ENCODE data around the gene TAOK1. TPM values are rescaled to one million over a fixed set of nuclear protein-coding genes. Genes with fewer than 3 reads are reported as not detected.
A peak's percentile ranks its signal among the peaks of the same experiment; 100 is the strongest.

The TAOK1 gene
- total RNA-seq, 1 donor from 2014 or later = 101 TPM

DNA sequence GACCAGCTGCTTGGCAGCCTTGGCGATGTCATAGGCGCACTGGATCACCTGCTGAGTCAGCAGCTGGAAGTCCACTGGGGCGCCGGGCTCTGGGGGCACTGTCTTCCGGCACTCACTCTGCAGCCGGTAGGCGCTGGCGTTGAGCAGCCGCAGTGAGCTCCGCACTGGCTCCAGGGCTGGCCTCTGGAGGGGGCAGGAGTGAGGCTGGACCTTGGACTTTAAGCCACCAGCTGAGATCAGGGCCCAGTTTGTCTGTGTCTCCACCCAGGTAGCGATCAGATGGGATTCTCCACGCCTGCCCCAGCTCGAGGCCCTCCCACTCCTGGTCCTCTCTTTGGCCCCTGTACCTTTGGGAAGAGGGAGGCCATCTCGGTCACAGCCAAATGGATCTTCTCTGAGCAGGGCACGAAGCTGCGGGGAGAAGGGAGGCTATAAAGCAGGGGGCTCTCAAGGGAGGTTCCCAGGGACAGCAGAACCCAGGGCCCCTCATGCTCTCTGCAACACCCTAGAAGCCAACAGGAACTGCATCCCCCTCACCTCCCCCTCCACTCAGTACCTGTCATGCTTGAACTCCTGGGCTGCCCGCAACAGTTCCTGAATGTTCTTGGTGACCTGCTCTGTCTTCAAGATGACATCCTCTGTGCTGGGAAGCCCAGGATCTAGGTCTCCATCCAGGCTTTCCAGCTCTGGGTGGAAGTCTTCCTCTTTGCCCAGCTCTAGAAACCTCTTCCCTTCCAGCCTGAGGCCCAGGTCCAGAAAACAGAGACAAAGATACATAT is 184.8 kb downstream of the TAOK1 start:
- peak; percentile 58 for DNase-seq (ENCODE audit: low spot score)

DNA sequence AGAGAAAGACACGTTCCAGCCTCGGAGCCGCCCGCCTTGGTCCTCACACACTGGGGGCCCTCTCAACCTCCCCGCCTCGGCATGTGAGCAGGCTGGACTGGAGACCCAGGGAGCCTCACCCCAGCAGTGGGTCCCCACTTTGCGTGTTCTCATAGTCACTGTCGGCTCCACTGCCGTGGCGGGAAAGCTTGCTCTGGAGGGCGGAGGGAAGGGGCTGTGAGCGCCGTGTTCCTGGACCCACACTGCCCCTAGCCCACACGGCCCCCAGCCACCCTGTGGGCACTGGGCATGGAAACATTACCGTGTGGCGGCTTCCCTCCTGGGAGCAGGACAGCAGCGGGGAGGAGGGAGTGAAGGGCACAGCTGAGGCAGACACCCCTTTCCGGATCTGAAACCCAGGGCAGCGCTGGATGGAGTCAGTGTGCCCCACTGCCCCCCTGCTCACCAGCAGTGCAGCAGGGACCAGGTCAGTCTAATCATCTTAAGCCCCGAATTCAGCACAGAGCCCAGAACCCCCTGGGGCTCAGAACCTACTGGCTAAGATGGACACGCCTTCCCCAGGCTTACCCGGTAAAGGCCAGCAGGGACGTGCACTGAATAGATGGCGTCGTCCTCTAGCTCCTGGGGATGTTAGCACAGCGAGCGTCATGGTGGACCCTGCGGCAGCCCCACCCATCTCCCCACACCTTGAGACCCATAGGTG is 185.5 kb downstream of the TAOK1 start:
- intact Hi-C loops (cut with DNase I) = no loop called here
- no peak for ATAC-seq
- DNase-seq (ENCODE audit: low spot score) = no peak

More for the DNA sequence above, 184.8 kb downstream of the TAOK1 start:
- ATAC-seq = no peak
- intact Hi-C loops (cut with DNase I) = no loop called here

DNA sequence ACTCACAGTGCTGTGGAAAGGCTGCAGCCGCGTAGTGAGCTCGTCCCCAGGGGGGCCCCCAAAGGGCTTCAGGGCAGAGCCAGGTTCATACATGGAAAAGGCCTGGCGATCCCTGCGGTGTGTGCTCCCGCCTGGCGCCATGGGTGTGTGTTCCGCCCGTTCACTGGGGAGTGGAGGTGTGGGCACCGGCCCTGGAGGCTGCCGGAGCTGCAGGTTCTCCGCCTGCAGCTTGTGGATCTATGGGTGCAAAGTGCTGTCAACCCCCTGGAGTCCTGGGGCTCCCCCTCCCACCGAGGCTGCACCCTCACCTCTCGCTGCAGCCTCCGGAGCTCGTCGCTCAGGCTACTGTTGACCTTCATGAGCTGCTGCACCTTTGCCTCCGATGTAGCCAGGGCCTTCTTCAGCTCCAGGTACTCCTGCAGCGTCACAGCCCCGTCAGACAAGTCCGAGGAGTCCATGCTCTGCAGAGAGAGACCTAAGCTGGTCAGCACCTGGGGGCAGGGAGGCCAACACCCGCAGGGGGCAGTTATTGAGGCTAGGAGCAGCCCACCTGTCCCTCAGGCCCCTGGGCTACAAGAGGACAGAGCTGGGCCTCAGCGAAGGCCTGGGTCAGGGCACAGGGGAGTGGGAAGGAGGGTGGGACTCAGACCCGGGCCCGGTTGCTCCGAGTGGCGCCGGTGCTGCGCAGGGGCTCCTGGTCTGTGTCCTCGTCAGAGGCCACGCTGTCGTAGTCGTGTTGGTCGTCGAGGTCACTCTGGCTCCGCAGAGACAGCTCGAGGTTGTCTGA is 186.2 kb downstream of the TAOK1 start:
- ATAC-seq (no peak), DNase-seq (ENCODE audit: low spot score) (no peak)
- intact Hi-C loops (cut with DNase I) = no loop called here

DNA sequence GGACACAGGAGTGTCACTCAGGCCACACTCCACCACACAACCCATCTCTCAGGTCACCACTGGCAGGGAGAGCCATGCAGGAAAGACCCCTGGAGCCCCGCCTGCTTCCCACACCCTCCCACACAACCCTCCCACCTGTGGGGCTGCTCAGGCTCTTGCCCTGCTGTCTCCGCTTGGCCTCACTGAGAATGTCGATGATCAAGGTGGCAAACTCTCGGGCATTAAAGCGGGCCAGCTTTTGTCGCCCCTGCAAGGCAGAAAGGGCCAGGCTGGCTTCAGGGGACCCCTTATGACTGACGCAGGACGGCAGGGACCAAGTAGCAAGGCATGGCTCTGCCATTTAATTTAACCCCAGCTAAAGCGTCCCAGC is 186.8 kb downstream of the TAOK1 start:
- DNase-seq (ENCODE audit: low spot score) = no peak
- intact Hi-C loops (cut with DNase I) = no loop called here
- ATAC-seq = no peak

DNA sequence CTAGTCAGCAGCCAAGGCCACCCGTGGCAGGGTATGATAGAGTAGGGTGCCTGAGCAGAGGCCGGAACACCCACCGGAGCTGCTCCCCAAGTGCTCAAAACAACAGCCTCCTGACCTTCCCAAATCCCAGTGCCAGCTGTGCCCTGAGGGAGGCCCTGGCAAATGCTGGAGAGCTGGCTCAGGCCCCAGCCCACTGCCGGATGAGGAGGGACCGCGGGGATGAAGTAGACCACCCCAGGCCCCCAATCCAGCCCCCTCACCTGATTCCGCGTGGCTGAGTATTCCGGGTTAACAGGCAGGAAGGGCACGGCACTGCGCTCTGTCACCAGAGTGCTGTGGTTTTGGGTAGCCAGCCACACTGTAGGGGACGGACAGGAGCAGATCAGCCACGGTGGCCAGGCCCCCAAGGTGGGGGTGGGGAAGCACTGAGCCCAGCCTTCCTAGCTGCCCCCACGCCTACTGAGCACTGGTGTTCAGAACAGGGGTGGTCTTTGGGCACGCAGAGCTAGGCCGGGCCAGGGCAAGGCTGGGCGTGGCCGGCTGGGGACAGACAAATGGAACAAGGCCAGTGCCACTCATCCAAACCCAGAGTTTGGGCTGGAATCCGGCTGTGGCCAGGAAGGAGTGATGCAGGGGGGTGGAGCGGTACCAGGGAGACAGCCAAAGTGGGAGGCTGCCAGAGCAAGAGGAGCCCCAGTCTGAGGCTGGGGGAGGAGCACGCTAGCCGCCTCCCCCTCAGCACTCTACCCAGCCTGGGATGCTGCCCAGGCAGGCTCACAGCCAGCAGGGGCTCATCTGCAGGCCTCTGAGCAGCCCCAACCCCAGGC is 187.4 kb downstream of the TAOK1 start:
- ATAC-seq = peak; percentile 6
- intact Hi-C loops (cut with DNase I) = no loop called here
- no peak for DNase-seq (ENCODE audit: low spot score)

DNA sequence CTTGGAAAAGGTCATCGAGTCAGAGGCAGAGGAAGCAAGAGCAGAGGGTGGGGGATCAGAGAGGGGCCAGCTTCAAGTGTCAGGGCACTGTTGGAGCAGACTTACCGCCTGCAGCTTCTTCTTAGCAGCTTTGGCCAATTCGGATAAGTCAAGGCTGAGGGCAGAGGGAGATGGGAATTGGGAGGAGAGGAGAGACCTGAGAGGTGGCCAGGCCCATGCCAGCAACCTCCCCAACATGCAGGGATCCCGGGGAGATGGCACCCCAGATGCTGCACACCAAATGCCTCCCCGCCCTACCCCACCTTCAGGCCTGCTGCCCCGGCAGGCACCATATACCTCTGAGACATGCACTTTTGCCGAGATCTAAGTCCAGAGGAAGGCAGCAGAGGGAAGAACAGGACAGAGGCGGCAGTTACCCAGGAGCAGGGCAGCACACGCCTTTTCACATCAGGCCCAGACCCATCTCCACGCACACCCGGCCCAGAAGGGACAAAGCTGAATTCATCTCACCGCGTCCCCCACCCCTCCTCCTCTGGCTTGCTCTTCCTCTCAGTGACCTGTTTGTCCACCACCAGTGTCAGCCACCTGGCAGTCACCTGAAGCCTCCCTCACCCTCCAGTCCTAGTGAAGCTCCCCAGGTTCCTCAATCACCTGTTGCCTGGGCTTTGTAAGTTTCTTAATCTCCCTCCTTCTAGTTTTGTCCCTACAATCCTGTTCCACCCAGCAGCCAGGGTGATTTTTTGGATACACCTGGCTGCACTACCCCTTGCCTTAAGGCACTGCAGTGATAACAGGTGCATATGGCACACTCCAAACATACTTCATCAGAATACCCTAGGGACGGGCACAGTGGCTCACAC is 188.7 kb downstream of the TAOK1 start:
- ATAC-seq = no peak
- intact Hi-C loops (cut with DNase I) = no loop called here
- no peak for DNase-seq (ENCODE audit: low spot score)

DNA sequence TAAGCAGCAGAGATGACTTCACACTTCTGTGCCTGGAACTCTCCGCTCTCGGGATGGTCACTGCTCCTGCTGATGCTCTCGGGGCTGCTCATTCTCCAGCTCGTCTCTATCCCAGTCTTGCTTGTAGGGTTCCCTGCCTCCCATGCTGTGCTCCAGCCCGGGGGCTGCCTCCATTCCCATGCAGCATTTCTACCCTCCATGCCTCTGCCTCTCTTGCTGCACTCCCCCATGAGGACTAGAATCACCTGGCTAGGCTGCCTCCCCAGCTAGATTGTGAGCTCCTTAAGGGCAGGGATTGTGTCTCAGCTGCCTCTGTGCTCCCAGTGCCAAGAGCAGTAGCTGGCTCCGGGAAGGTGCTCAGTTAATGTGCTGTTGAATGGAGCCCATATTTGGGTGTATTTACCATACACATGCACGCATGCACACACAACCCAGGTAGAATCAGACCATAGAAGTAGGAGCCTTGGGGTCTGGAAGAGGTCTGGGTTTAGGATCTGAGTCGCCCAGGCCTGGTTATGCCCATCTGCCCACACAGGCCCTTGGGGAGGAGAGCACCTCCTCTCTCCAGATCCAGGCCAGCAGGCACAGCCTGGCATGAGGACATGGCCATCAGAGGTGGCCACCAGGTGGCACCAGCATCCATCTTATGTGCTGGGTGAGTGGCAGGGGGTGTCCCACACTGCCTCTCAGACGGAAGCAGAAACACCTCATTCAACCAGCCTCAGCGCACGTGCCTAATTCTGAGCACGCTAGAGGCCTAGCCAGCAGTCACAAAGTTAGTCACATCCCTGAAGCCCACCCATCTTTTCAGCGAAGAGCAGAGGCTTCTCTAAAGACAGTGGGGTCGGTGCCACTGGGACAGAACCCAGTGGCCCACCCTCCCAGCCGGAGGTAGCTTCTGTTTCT is 190.0 kb downstream of the TAOK1 start:
- peak; percentile 87 for ATAC-seq
- DNase-seq (ENCODE audit: low spot score) = peak; percentile 93
- intact Hi-C loops (cut with DNase I) = no loop called here

DNA sequence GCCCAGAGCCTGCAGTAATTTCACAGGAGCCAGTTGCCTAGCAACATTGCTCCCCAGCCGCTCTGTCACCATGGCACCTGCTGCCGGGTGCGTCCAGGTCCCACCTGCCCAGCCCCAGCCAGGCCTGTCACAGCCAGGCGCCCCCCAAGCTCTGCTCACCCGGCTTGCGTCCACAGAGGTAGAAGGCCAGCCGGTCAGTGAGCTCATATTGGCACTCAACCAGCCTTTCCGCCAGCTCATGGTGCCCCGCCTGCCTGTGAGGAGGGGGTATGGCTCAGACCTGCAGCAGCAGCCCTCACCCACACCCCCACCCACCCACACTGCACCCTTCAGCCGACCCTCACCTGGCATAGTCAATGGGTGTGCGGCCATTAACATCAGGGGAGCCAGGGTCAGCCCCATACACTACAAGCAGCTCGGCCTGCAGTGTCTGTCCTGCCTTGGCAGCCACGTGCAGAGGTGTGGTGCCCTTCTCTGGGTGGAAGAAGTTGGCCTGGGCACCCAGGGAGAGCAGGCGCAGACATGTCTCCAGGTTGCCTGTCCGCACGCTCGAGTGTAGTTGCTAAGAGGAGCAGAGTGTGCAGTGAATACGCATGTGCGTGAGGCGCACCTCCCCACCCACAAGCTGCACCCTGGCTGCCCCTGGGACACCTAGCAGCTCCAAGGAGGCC is 191.6 kb downstream of the TAOK1 start:
- no peak for DNase-seq (ENCODE audit: low spot score)
- intact Hi-C loops (cut with DNase I) = no loop called here
- no peak for ATAC-seq

DNA sequence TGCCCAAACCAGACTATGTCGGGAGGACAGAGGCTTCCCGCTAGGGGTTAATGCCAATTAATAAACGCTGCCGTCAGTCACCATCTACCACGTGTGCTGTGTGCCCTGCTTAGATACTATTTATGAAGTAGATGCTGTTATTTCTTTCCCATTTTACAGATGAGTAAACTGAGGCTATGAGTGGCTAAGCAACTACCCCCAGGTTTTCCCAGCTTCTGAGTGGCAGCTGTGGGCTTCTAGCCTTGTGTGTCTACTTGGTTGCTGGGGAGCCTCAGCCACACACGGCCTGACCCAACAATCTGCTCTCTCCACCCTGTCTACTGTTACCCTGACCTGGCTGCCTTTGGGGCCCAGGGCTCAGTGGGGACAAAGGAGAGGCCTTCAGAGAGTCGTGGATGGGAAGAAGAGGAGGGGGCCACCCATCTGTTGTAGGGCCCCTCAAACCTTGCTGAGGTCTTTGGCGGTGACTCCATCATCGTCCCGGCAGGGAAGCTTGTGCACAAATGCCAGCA is 192.1 kb downstream of the TAOK1 start:
- ATAC-seq (no peak), DNase-seq (ENCODE audit: low spot score) (no peak)
- intact Hi-C loops (cut with DNase I) = no loop called here

DNA sequence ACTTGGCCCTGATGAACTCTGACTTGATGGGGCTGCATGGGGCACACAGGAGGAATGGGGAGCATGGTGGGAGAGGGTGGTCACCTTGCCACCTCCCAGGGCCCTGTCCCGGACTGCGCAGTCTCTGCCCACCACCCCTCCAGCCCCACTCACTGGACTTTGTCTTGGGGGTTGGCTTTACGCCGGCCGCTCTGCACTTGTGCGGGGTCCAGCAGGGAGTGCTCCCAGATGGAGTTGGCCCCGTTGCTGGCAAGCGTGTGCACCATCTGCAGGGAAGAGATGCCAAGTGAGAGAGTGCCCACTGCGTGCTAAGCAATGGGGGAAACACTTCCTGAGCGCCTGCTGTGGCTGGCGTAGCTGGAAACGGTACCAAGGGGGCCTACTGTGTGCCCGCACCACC is 192.6 kb downstream of the TAOK1 start:
- intact Hi-C loops (cut with DNase I) = no loop called here
- DNase-seq (ENCODE audit: low spot score) (no peak), ATAC-seq (no peak)

DNA sequence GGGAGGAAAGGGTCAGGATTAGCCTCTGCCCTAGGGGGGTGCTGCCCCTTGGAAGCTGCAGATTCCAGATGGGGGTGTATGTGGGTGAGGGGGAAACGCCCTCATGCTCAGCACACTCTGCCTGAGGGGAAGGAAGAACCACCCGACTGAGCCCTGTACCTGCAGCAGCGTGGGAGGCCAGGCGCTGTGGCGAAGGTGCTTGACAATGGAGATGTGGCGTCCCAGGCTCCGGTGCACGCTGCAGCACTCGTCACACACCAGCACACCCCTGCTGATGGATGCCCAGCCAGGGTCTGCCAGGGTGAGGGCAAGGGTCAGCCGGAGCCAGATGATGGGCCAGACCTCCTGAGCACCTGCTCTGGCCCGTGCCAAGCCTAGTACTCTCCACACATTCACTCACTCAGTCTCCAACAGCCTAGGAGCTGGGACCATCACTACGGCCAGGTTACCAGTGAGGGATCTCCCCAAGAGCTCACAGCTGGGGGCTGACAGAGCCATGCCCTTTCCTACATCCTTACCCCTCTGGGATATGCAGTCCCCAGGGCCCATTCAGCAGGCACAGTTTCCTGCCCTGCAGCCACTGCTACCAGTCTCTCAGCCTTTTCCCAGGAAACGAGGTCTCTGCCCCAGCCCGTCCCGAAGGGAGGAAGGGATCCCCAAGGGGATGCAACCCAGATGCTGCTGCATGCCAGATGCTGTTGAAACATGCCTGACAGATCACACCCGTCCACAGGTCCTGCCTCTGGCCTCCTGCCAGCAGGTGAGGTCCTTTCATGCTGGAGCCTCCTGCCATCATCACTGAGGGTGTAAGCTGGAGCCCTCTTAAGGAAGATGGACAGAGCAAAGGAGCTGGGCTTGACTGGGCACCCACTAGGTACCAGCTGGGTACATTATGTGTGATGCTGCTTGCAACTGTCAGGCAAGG is 193.4 kb downstream of the TAOK1 start:
- no peak for DNase-seq (ENCODE audit: low spot score)
- intact Hi-C loops (cut with DNase I) = no loop called here

DNA sequence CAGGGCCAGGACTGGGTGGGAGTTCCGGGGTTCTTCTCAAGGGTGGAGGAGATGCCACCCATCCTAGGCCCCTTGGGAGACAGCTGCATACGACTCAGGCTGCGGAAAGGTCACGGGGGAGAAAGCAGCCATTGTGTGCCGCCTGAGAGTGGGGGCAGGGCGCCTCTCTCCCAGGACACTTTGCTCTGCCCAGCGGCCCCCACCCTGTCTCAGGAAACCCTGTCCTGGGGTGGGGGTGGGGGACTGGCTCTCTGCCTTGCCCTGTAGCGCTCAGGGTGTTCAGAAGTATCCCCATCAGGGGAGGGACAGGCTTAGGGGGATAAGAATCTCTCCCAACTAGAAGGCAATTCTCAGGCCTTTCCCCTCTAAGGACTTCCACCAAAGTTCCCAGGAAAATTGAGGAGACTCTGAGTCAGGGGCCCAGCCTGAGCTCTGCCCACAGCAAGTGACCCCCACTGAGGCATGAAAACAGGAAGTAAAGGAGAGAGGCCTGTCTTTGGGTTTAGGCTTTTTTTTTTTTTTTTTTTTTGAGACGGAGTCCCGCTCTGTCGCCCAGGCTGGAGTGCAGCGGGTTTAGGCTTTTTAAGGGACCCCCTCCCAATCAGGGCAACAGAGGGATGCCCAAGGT is 194.4 kb downstream of the TAOK1 start:
- DNase-seq (ENCODE audit: low spot score) (no peak), ATAC-seq (peak; percentile 35)

More for the DNA sequence above, 193.4 kb downstream of the TAOK1 start:
- ATAC-seq = no peak

DNA sequence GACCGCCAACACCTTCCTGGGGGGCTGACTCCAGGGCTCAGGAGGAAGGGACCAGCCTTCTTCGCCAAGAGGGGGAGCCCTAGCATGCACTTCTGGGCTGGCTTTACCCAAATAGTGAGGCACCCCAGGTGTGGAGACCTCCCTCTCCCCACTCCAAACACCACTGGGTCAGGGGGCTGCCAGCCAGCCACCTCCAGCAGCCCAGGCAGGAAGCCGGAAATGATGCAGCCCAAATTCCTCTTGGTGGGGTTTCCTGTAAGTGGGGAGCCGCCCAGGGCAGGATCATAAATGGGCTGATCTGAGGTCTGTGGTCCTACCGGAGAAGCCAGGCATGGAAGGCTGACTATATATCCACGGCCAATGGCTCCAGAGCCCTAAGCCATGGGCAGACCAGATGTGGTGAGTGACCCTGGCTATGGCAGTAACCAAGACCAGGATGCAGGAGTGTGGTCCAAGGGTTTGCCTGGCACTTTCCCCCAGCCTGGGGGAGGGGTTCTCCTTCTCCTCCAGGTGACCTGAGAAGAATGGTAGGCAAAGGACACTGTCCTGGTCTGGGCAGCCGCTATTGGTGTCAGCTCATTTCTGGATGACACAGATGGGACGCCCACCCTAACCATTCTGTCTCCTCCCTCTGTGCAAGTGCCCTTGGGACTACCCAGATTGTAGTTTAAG is 195.1 kb downstream of the TAOK1 start:
- no peak for DNase-seq (ENCODE audit: low spot score)
- no peak for ATAC-seq
- intact Hi-C loops (cut with DNase I) = no loop called here

More for the DNA sequence above, 194.4 kb downstream of the TAOK1 start:
- intact Hi-C loops (cut with DNase I) = no loop called here

DNA sequence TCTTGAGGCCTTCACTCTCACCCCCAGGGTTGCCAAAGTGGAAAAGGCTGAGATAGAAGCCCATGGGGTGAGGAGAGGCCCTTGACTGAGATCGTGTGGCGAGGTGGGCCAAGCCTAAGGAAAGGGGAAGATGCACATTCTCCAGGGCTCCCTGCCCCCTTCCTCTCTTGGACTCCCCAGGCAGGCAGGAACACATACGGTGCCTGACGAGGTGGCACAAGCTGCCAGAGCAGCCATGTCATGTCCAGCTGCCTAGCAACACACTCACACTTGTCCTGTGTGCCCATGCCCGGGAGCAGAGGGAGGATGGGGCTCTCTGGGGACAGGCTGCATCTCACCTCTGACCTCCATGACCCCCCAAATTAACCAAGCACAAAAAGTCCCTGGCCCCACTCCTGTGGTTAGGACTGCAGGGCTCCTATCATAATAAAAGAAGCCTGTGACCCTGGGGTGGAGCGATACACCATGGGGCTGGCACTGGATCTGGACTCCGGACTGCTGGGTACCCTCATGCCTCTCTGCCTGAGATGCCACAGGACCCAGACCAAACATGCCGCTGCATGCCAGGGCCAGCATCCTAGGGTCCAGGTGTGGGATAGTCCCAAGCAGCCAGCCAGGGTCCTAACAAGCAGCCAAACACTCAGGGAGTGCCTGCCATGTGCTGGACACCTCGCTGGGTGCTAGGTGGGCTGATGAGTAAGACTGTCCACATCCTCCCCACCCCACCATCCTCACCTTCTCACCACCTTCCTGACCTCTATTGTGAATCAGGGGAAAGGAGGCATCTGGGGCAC is 196.7 kb downstream of the TAOK1 start:
- no peak for DNase-seq (ENCODE audit: low spot score)
- no peak for ATAC-seq
- intact Hi-C loops (cut with DNase I) = no loop called here
